MCF 10A (cell line): ENCODE results near the gene NAT16. TPM values are rescaled to one million over a fixed set of nuclear protein-coding genes. Genes with fewer than 3 reads are reported as not detected.

ENCODE experiments used
- BruUV-seq: library from RNA; stranded (reverse); fragments of 400-500 nt; replicated peaks from 2 replicates; lab custom pipeline; 2021; lab: Mats Ljungman, UMichigan
- CTCF ChIA-PET: fragments of 300-600 bp; sonication (Branson Sonifier 250); formaldehyde crosslinking; extraction: SDS; loops from one replicate; lab custom pipeline; 2021; ENCODE audit warnings: antibody characterized with exemption, inconsistent platforms; lab: Yijun Ruan, JAX
- POLR2A ChIA-PET: fragments of 300-600, 350-650 bp; sonication (Branson Sonifier 250); formaldehyde crosslinking; extraction: SDS; loops from one replicate; lab custom pipeline; 2020; ENCODE audit warnings: antibody characterized with exemption, inconsistent platforms; lab: Yijun Ruan, JAX
- DNase-seq: peaks from one replicate; pipeline ENCODE4 v3.0.0-alpha.2; 2018; ENCODE audit not compliant: unreplicated experiment
- H3K27ac Mint-ChIP-seq: one replicate; pipeline ENCODE4 v1.8.0; 2022; ENCODE audit warnings: mild to moderate bottlenecking, low read depth, mixed read lengths; ENCODE audit not compliant: unreplicated experiment
- H3K27me3 Mint-ChIP-seq: one replicate; pipeline ENCODE4 v1.8.0; 2022; ENCODE audit warnings: mixed read lengths; ENCODE audit not compliant: insufficient read depth, unreplicated experiment
- H3K36me3 Mint-ChIP-seq: one replicate; pipeline ENCODE4 v1.8.0; 2022; ENCODE audit warnings: mild to moderate bottlenecking, moderate library complexity, mixed read lengths; ENCODE audit not compliant: insufficient read depth, unreplicated experiment
- H3K4me1 Mint-ChIP-seq: one replicate; pipeline ENCODE4 v1.8.0; 2022; ENCODE audit warnings: mixed read lengths; ENCODE audit not compliant: insufficient read depth, unreplicated experiment
- H3K4me3 Mint-ChIP-seq: one replicate; pipeline ENCODE4 v1.8.0; 2022; ENCODE audit warnings: mild to moderate bottlenecking, moderate library complexity, mixed read lengths; ENCODE audit not compliant: unreplicated experiment
- H3K9me3 Mint-ChIP-seq: one replicate; pipeline ENCODE4 v1.8.0; 2022; ENCODE audit warnings: mixed read lengths; ENCODE audit not compliant: unreplicated experiment
- intact Hi-C: fragments of 100-400 bp; cut with micrococcal nuclease; formaldehyde crosslinking; loops from 2 replicates; pipeline ENCODE4 v1.14.1; 2022
- total RNA-seq: library from RNA; stranded (reverse); gene quantifications from 2 replicates; pipeline ENCODE4 v1.2.3, GENCODE V29; 2022
- TF ChIP-seq, protein P1 (sequence below): fragments of 200-600 bp; IDR thresholded peaks from one replicate; pipeline ENCODE4 v1.8.0; 2022; ENCODE audit warnings: antibody characterized with exemption, mild to moderate bottlenecking; ENCODE audit not compliant: unreplicated experiment

Gene NAT16
- total RNA-seq, 1 experiment from 2014 or later, result not detected

- H3K4me3 Mint-ChIP-seq, result no peak overlapping the region
- no peaks in the 10 kb centered on the region for H3K9me3 Mint-ChIP-seq
- H3K27me3 Mint-ChIP-seq, result peaks cover 17% of the 10 kb centered on the region
- POLR2A ChIA-PET, result interaction anchor here (1.0 to 1.3 kb wide), 3 partner anchors 12 to 102 kb away, joined by 3 to 5 read pairs (median 4); no protein-coding TSS in a partner anchor
- no peak overlapping the region for H3K27ac Mint-ChIP-seq
- peaks cover 22% of the 10 kb centered on the region for H3K4me1 Mint-ChIP-seq
- intact Hi-C loops, result no loop called here
- BruUV-seq, result no TSS peak
- TF ChIP-seq, protein P1, sequence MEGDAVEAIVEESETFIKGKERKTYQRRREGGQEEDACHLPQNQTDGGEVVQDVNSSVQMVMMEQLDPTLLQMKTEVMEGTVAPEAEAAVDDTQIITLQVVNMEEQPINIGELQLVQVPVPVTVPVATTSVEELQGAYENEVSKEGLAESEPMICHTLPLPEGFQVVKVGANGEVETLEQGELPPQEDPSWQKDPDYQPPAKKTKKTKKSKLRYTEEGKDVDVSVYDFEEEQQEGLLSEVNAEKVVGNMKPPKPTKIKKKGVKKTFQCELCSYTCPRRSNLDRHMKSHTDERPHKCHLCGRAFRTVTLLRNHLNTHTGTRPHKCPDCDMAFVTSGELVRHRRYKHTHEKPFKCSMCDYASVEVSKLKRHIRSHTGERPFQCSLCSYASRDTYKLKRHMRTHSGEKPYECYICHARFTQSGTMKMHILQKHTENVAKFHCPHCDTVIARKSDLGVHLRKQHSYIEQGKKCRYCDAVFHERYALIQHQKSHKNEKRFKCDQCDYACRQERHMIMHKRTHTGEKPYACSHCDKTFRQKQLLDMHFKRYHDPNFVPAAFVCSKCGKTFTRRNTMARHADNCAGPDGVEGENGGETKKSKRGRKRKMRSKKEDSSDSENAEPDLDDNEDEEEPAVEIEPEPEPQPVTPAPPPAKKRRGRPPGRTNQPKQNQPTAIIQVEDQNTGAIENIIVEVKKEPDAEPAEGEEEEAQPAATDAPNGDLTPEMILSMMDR, result no peak
- no peak for DNase-seq
- CTCF ChIA-PET, result interaction anchor here (0.5 to 6.6 kb wide), 11 partner anchors 9 to 459 kb away, joined by 3 to 70 read pairs (median 3); no protein-coding TSS in a partner anchor
- peaks cover 3% of the 10 kb centered on the region for H3K36me3 Mint-ChIP-seq
These were observed 28.0 kb downstream of the NAT16 start for GRCh38 chr7:101151908-101152651.

DNA sequence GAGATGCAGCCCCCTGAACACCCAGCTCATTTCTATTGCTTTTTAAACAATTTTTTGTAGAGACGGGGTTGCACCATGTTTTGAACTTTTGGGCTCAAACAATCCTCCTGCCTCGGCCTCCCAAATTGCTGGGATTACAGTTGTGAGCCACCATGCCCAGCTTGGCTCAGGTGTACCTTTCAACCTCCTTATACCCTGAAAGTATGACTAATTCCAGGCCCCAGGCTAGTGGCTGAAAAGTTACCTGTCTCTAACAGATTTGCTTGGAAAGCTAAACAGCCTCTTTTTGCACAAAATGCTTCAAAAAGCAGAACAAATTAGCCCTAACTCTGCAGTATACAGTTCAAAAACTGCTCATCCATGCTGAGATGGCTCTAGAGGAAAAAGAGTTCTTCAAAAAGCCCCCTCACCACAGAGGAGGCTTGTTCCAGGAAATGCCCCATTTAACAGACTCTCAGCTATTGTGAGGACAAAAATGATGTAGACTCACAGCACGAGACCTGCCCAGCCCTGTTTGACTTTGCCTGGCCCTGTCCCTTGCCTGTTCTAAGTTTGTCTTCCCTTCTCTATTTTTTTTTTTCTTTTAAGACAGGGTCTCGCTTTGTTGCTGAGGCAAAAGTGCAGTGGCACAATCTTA is 39.2 kb downstream of the NAT16 start:
- Mint-ChIP-seq H3K4me1 (peaks cover 43% of the 10 kb centered on the region), H3K27me3 (no peaks in the 10 kb centered on the region), H3K27ac (peak overlapping the region; percentile 73), H3K9me3 (no peaks in the 10 kb centered on the region), H3K4me3 (no peak overlapping the region), H3K36me3 (peaks cover 7% of the 10 kb centered on the region)
- TF ChIP-seq, protein P1, result no peak
- intact Hi-C loops, result no loop called here
- CTCF ChIA-PET, result interaction anchor here (0.7 to 7.7 kb wide), 10 partner anchors 12 to 150 kb away, joined by 3 to 203 read pairs (median 8); partner anchors contain the start of genes AP1S1 and FIS1
- POLR2A ChIA-PET, result interaction anchor here (0.7 to 1.7 kb wide), 8 partner anchors 12 to 105 kb away, joined by 3 to 12 read pairs (median 4); partner anchors contain the start of gene TRIM56
- DNase-seq, result peak; percentile 73
- BruUV-seq, result no TSS peak

DNA sequence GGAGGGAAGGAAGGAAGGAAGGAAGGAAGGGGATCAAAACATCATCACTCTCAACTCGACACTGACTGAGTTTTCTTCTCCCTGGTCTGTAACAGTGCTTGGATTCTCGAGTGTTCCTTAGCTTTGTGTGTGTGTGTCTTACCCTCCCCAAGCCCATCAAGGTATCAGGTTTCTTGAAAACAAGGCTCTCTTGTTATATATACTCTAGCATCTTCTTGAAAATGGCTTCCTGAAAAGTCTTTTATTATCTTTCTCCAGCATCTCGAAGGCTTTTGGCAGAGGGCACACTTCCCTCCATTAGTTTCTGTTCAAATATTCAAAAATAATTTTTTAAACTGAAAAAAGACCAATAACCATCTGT is 39.8 kb downstream of the NAT16 start:
- Mint-ChIP-seq H3K4me3 (no peak overlapping the region), H3K27ac (peak overlapping the region; percentile 73), H3K27me3 (no peaks in the 10 kb centered on the region), H3K4me1 (peaks cover 43% of the 10 kb centered on the region), H3K36me3 (peaks cover 8% of the 10 kb centered on the region), H3K9me3 (no peaks in the 10 kb centered on the region)
- intact Hi-C loops, result no loop called here
- ChIA-PET CTCF (interaction anchor here (1.3 to 7.7 kb wide), 6 partner anchors 15 to 104 kb away, joined by 3 to 203 read pairs (median 31); partner anchors contain the start of genes AP1S1 and FIS1), POLR2A (interaction anchor here (0.6 to 1.7 kb wide), 7 partner anchors 15 to 106 kb away, joined by 3 to 12 read pairs (median 4); partner anchors contain the start of gene TRIM56)
- TF ChIP-seq, protein P1, result no peak
- DNase-seq, result no peak
- no TSS peak for BruUV-seq
